BLaER1 (cell line): ENCODE data around the gene ABI1.
"Not testable (repeated sequence)": the region's sequence is repeated elsewhere in the genome, so short reads cannot be mapped to it uniquely, and the experiment has no call there.

Experiments used
- H3K27ac ChIP-seq: shearing (Covaris generic); formaldehyde crosslinking; 2 replicates; pipeline ENCODE4 v1.8.1; 2022
- H3K27me3 ChIP-seq: shearing (Covaris generic); formaldehyde crosslinking; 2 replicates; pipeline ENCODE4 v1.8.1; 2022
- H3K36me3 ChIP-seq: shearing (Covaris generic); formaldehyde crosslinking; 2 replicates; pipeline ENCODE4 v1.8.1; 2022
- H3K4me1 ChIP-seq: shearing (Covaris generic); formaldehyde crosslinking; 2 replicates; pipeline ENCODE4 v1.8.1; 2022
- H3K4me2 ChIP-seq: shearing (Covaris generic); formaldehyde crosslinking; 2 replicates; pipeline ENCODE4 v1.8.1; 2022
- H3K4me3 ChIP-seq: shearing (Covaris generic); formaldehyde crosslinking; 2 replicates; pipeline ENCODE4 v1.8.1; 2022
- H3K9ac ChIP-seq: shearing (Covaris generic); formaldehyde crosslinking; 2 replicates; pipeline ENCODE4 v1.8.1; 2022
- H3K9me3 ChIP-seq: shearing (Covaris generic); formaldehyde crosslinking; 2 replicates; pipeline ENCODE4 v1.8.1; 2022
- H4K20me1 ChIP-seq: shearing (Covaris generic); formaldehyde crosslinking; 2 replicates; pipeline ENCODE4 v1.8.1; 2022
- Cebpa-rat ChIP-seq: shearing (Covaris generic); IDR thresholded peaks from 2 replicates; pipeline ENCODE4 v1.8.1; 2022

Gene ABI1

GRCh38 chr10:26860443-26861204 is at the start of gene ABI1:
Gene ABI1, minus strand, starts transcription at chr10:26860958. Its CDS starts 95 bp downstream, at chr10:26860863.
- peak within 1 kb of the TSS; percentile 94 for H3K4me3 ChIP-seq
- peaks cover 48% of the 10 kb centered on the region for H4K20me1 ChIP-seq
- 0 out of 2 replicates have a peak, but pooled peaks cover 3% of the 10 kb centered on the region for H3K36me3 ChIP-seq
- H3K9ac ChIP-seq: peak within 1 kb of the TSS; percentile 97
- H3K4me2 ChIP-seq: peak within 1 kb of the TSS; percentile 93
- H3K27ac ChIP-seq: peak within 1 kb of the TSS; percentile 95
- no peak for TF ChIP-seq Cebpa-rat
- no peaks in the 10 kb centered on the region for H3K27me3 ChIP-seq
- peaks cover 40% of the 10 kb centered on the region for H3K4me1 ChIP-seq
- H3K9me3 ChIP-seq: no peaks in the 10 kb centered on the region

DNA sequence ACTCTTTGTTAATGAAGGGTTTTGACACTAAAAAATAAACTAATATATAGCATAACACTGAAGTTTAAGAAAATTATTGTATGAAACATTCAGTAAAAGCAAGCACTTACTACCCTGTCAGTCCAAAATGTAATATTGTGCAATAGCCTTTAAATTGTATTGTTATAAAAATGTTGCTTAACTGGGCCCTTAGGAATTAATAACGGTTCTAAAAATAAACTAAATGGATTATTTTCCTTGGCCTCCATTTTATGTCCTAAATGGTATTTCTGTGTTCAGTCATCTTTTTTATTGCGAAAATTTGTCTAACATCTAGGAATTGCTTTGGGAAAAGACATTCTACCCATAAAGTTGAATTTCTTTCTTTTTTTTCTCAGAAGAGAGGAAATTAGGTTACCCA is 49.0 kb upstream of the ABI1 start:
- peaks cover 18% of the 10 kb centered on the region for H3K9me3 ChIP-seq
- TF ChIP-seq Cebpa-rat: no peak; the same call in 1 of the 2 replicates
- no peaks in the 10 kb centered on the region for H3K27me3 ChIP-seq
- no peak overlapping the region for H3K4me2 ChIP-seq
- no peaks in the 10 kb centered on the region for H3K36me3 ChIP-seq
- no peaks in the 10 kb centered on the region for H3K4me1 ChIP-seq
- H3K4me3 ChIP-seq: no peak overlapping the region
- H4K20me1 ChIP-seq: no peaks in the 10 kb centered on the region
- no peak overlapping the region for H3K9ac ChIP-seq
- H3K27ac ChIP-seq: no peak overlapping the region

DNA sequence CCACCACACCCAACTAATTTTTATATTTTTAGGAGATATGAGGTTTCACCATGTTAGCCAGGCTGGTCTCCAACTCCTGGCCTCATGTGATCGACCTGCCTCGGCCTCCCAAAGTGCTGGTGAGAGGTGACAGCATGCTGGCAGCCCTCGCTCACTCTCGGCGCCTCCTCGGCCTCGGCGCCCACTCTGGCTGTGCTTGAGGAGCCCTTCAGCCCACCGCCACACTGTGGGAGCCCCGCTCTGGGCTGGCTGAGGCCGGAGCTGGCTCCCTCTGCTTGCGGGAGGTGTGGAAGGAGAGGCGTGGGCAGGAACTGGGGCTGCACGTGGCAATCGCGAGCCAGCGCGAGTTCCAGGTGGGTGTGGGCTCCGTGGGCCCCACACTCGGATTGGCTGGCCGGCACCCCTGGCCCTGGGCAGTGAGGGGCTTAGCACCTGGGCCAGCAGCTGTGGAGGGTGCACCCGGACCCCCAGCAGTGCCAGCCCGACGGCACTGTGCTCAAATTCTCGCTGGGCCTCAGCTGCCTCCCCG is 44.6 kb upstream of the ABI1 start:
- H3K36me3 ChIP-seq, H3K4me1 ChIP-seq: not testable (repeated sequence)
- H3K9me3 ChIP-seq: peaks cover 18% of the 10 kb centered on the region

GRCh38 chr10:26903431-26904217 is 42.9 kb upstream of the ABI1 start:
- H3K4me3 ChIP-seq: no peak overlapping the region
- no peak for TF ChIP-seq Cebpa-rat
- no peak overlapping the region for H3K4me2 ChIP-seq
- no peak overlapping the region for H3K27ac ChIP-seq
- H4K20me1 ChIP-seq: no peaks in the 10 kb centered on the region
- no peaks in the 10 kb centered on the region for H3K4me1 ChIP-seq
- no peaks in the 10 kb centered on the region for H3K36me3 ChIP-seq
- no peaks in the 10 kb centered on the region for H3K27me3 ChIP-seq
- H3K9ac ChIP-seq: no peak overlapping the region
- peaks cover 18% of the 10 kb centered on the region for H3K9me3 ChIP-seq

More for the DNA sequence above, 44.6 kb upstream of the ABI1 start:
- H4K20me1 ChIP-seq, H3K27me3 ChIP-seq, H3K9ac ChIP-seq, H3K27ac ChIP-seq, H3K4me3 ChIP-seq, H3K4me2 ChIP-seq: not testable (repeated sequence)

GRCh38 chr10:26892306-26892923 is 31.7 kb upstream of the ABI1 start:
- H3K4me2 ChIP-seq: peak overlapping the region; percentile 67
- not testable (repeated sequence) for H3K27me3 ChIP-seq, H3K4me3 ChIP-seq, H3K36me3 ChIP-seq, H4K20me1 ChIP-seq, H3K9me3 ChIP-seq
- H3K9ac ChIP-seq: peak overlapping the region; percentile 19; the same call in 1 of the 2 replicates
- H3K4me1 ChIP-seq: peaks cover 18% of the 10 kb centered on the region
- peak overlapping the region; percentile 64; the same call in 1 of the 2 replicates for H3K27ac ChIP-seq

GRCh38 chr10:26890956-26891355 is 30.2 kb upstream of the ABI1 start:
- no peak for TF ChIP-seq Cebpa-rat

DNA sequence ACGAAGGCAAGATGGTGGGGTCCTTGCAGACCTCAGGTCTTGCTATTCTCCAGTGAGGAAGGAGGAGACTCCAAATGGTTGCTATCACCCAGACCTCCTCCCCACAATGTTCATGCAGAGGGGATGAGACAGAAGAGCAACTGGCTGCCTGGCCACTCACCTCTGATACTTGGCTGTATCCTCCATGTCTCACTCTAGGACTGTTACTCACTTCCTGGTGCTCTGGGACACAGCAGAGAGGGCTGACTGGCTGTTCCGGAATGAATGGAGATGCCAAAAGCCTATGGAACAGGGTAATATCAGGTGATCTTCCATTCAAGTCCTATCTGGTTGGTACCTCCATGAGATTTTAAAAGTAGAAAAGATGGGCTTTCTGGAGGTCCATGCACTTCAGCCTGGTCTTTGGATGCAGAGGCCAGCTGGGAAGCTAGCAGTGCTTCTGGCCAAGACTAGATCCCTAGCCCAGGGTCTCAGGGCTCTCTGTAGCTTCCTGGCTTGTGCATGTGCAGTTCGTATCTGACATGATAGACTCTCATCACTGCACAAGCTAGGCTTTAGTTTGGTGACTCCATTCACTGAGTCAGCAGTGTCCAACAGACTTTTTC is 27.0 kb upstream of the ABI1 start:
- H3K9ac ChIP-seq: no peak overlapping the region
- no peak overlapping the region for H3K27ac ChIP-seq
- H3K4me2 ChIP-seq: no peak overlapping the region
- peaks cover 11% of the 10 kb centered on the region for H3K4me1 ChIP-seq
- no peaks in the 10 kb centered on the region for H4K20me1 ChIP-seq
- no peak overlapping the region for H3K4me3 ChIP-seq
- no peak for TF ChIP-seq Cebpa-rat
- H3K36me3 ChIP-seq: no peaks in the 10 kb centered on the region
- no peaks in the 10 kb centered on the region for H3K9me3 ChIP-seq
- H3K27me3 ChIP-seq: no peaks in the 10 kb centered on the region

More at GRCh38 chr10:26890956-26891355, 30.2 kb upstream of the ABI1 start:
- Histone ChIP-seq H3K4me3 (no peak overlapping the region), H3K4me2 (no peak overlapping the region), H3K4me1 (peaks cover 18% of the 10 kb centered on the region), H3K27ac (no peak overlapping the region), H3K27me3 (no peaks in the 10 kb centered on the region), H4K20me1 (no peaks in the 10 kb centered on the region), H3K36me3 (no peaks in the 10 kb centered on the region), H3K9ac (no peak overlapping the region), H3K9me3 (no peaks in the 10 kb centered on the region)

DNA sequence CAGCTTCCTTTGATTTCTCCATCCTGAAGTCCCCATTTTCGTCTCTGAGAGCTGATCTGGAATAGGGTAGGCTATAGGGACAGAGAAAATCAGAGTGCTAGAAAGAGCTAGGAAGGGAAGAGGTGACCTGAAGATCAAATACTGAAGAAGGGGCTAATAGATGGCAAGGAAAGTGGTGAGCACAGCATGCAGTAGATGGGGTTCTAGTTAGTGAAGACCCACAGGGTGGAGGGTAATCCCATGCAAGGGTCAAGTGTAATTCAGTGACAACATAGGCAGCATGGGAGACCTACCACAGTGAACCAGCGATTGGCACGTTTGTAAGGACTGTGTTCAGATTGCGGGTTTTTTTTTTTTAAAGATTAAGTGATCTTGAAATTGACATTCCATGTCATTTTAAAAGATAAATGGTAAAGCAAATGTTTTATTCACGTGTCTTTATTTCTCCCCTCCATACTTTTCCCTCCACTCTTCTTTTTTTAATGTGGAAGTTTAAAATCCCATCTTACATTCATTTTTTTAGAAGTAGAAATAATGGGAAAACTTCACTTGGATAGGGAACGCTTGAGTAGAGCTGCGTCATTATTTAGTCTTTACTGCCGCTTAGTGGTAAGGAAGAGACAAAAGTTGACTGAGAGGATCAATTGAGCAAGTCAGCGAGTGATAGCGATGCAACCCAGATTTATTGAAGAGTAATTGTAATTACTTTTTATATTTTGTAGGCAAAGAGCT is 21.0 kb upstream of the ABI1 start:
- no peaks in the 10 kb centered on the region for H3K36me3 ChIP-seq
- no peaks in the 10 kb centered on the region for H4K20me1 ChIP-seq
- H3K4me2 ChIP-seq: no peak overlapping the region
- H3K4me1 ChIP-seq: no peaks in the 10 kb centered on the region
- no peak overlapping the region for H3K27ac ChIP-seq
- no peak overlapping the region for H3K9ac ChIP-seq
- H3K27me3 ChIP-seq: no peaks in the 10 kb centered on the region
- H3K4me3 ChIP-seq: no peak overlapping the region
- no peak for TF ChIP-seq Cebpa-rat
- no peaks in the 10 kb centered on the region for H3K9me3 ChIP-seq

GRCh38 chr10:26879744-26880143 is 19.0 kb upstream of the ABI1 start:
- Histone ChIP-seq H3K27me3 (no peaks in the 10 kb centered on the region), H3K9me3 (no peaks in the 10 kb centered on the region), H3K4me3 (no peak overlapping the region), H3K9ac (no peak overlapping the region), H3K4me1 (no peaks in the 10 kb centered on the region), H3K4me2 (no peak overlapping the region), H3K27ac (no peak overlapping the region), H3K36me3 (no peaks in the 10 kb centered on the region), H4K20me1 (no peaks in the 10 kb centered on the region)
- no peak for TF ChIP-seq Cebpa-rat
